Sciatic nerve (tissue), 2 donors: ENCODE results near the gene ACOT4. TPM values are rescaled to one million over a fixed set of nuclear protein-coding genes. Genes with fewer than 3 reads are reported as not detected.
"Not testable (repeated sequence)": the region's sequence is repeated elsewhere in the genome, so short reads cannot be mapped to it uniquely, and the experiment has no call there.

ENCODE experiments used
- ATAC-seq: fragments of 200-7000 bp; cut with Tn5 transposase; one replicate; pipeline ENCODE4 v1.9.1; 2020; ENCODE audit warnings: mild to moderate bottlenecking, moderate library complexity
- DNase-seq: peaks from one replicate; pipeline ENCODE4 v3.0.0-alpha.2; 2020; ENCODE audit warnings: low spot score
- intact Hi-C: fragments of 100-400 bp; cut with DNase I; formaldehyde crosslinking; loops from one replicate; pipeline ENCODE4 v1.14.2; 2022
- total RNA-seq: library from RNA; stranded (reverse); fragmentation: NEBNext Ultra II Directional; extraction: Animal tissue kit (Norgen Biotek cat#: 25700); gene quantifications from one replicate; pipeline ENCODE4 v1.2.1, GENCODE V29; 2021
- donor health status: DM: no; HTN: no; CAD: no.
- donor health status: DM: no; HTN: no; CAD: no.

ACOT4 gene, protein sequence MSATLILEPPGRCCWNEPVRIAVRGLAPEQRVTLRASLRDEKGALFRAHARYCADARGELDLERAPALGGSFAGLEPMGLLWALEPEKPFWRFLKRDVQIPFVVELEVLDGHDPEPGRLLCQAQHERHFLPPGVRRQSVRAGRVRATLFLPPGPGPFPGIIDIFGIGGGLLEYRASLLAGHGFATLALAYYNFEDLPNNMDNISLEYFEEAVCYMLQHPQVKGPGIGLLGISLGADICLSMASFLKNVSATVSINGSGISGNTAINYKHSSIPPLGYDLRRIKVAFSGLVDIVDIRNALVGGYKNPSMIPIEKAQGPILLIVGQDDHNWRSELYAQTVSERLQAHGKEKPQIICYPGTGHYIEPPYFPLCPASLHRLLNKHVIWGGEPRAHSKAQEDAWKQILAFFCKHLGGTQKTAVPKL
- total RNA-seq, result 0.49 TPM

- intact Hi-C loops, result no loop called here
- peak; percentile 76 for ATAC-seq
Observed at GRCh38 chr14:73591690-73592449, at the start of gene ACOT4. TSS of gene ACOT4 (plus strand) at chr14:73591873. CDS start at chr14:73591960, 87 bp downstream.

GRCh38 chr14:73542961-73543360 is 48.7 kb upstream of the ACOT4 start:
- intact Hi-C loops, ATAC-seq, DNase-seq: not testable (repeated sequence)

More at GRCh38 chr14:73591690-73592449, at the start of gene ACOT4:
- no peak for DNase-seq

GRCh38 chr14:73545353-73545752 is 46.3 kb upstream of the ACOT4 start:
- DNase-seq, intact Hi-C loops: not testable (repeated sequence)
- ATAC-seq, result peak; percentile 67

DNA sequence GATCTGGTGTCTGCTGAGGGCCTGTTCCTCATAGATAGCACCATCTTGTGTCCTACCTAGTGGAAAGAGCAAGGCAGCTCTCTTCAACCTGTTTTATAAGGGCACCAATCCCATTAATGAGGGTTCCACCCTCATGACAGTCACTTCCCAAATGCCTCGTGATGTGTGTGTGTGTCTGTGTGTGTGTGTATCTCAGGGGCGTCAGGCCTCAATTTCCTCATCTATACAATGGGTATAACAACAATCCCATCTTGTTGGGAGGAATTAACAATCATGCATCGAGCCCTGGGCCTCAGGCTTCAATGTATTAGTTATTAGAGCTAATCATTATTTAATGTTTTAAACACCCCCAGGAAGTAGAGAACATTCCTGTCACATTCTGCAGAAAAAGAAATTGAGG is 42.6 kb upstream of the ACOT4 start:
- ATAC-seq, intact Hi-C loops: not testable (repeated sequence)

DNA sequence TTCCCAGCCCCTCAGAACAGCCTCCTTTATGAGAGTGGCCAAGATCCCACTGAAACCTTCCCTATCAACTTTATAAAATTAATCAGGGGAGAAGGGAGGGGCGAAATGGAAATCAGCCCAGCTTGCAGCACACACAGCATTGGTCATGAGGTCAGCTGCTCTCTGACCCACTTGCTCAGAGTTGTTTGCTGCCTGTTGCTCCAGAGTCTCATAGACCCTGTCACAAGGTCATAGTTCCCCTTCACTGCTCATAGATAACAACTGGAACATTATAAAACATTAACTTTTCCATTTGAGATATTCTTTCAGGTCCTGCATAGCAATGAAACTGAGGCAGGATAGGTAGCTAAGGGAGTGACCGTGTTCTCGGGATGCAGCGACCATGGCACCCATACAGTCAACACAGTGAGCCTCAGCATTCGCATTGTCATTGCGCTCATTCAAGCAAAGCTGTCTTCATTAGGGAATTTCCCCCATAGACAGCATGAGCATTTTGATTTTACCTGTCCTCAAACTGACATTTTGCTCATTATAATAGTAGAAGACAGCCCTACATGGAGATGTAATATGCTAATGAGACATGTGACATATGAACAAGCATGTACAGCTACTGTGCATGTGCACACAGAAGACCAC is 41.7 kb upstream of the ACOT4 start:
- ATAC-seq, intact Hi-C loops, DNase-seq: not testable (repeated sequence)

More for the DNA sequence above, 42.6 kb upstream of the ACOT4 start:
- DNase-seq, result not testable (repeated sequence)

DNA sequence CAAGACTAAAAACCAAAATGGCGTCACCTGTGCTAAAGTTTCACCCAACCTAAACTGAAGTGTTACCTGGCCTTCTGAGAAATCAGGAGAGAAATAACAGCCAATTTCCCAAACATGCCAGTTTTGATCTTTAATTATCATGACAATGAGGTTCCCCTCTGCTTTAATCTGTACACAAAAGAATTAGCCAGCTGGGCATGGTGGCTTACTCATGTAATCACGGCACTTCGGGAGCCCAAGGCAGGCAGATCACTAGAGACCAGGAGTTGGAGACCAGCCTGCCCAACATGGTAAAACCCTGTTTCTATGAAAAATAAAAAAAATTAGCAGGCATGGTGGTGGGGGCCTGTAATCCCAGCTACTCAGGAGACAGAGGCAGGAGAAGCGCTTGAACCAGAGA is 37.8 kb upstream of the ACOT4 start:
- DNase-seq (no peak), ATAC-seq (no peak)
- intact Hi-C loops, result no loop called here

- intact Hi-C loops, ATAC-seq, DNase-seq: not testable (repeated sequence)
Observed at GRCh38 chr14:73557201-73557600, 34.5 kb upstream of the ACOT4 start.

GRCh38 chr14:73558238-73558637 is 33.4 kb upstream of the ACOT4 start:
- intact Hi-C loops, ATAC-seq, DNase-seq: not testable (repeated sequence)

DNA sequence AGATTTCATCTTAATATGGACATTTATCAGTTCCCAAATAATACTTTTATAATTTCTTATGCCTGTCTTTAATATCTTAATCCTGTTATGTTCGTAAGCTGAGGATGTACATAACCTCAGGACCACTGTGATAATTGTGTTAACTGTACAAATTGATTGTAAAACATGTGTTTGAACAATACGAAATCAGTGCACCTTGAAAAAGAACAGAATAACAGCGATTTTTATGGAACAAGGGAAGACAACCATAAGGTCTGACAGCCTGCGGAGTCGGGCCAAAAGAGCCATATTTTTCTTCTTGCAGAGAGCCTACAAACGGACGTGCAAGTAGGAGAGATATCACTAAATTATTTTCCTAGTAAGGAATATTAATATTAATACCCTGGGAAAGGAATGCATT is 29.4 kb upstream of the ACOT4 start:
- intact Hi-C loops, DNase-seq, ATAC-seq: not testable (repeated sequence)

GRCh38 chr14:73562696-73563095 is 29.0 kb upstream of the ACOT4 start:
- ATAC-seq, DNase-seq, intact Hi-C loops: not testable (repeated sequence)

DNA sequence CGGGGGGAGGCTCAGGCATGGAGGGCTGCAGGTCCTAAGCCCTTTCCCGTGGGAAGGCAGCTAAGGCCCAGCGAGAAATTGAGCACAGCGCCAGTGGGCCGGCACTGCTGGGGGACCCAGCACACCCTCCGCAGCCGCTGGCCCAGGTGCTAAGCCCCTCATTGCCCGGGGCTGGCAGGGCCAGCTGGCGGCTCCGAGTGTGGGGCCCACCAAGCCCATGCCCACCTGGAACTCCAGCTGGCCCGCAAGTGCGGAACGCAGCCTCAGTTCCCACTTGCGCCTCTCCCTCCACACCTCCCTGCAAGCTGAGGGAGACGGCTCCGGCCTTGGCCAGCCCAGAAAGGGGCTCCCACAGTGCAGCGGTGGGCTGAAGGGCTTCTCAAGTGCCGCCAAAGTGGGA is 25.2 kb upstream of the ACOT4 start:
- DNase-seq, intact Hi-C loops, ATAC-seq: not testable (repeated sequence)

DNA sequence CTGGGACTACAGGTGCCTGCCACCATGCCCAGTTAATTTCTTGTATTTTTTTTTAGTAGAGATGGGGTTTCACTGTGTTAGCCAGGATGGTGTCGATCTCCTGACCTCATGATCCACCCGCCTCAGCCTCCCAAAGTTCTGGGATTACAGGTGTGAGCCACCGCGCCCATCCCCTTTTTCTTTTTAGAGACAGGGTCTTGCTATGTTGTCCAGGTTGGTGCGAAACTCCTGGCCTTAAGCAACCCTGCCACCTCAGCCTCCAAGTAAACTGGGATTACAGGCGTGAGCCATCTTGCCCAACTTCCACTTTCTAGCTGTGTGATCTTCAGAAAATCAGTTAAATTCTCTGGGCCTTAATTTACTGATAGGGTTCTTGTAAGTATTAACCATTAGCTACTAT is 24.7 kb upstream of the ACOT4 start:
- intact Hi-C loops, DNase-seq, ATAC-seq: not testable (repeated sequence)

GRCh38 chr14:73567358-73567757 is 24.3 kb upstream of the ACOT4 start:
- intact Hi-C loops, result no loop called here
- DNase-seq (no peak), ATAC-seq (no peak)

- peak; percentile 19 for ATAC-seq
- intact Hi-C loops, result no loop called here
- no peak for DNase-seq
Observed at GRCh38 chr14:73567951-73568885, 23.5 kb upstream of the ACOT4 start.

DNA sequence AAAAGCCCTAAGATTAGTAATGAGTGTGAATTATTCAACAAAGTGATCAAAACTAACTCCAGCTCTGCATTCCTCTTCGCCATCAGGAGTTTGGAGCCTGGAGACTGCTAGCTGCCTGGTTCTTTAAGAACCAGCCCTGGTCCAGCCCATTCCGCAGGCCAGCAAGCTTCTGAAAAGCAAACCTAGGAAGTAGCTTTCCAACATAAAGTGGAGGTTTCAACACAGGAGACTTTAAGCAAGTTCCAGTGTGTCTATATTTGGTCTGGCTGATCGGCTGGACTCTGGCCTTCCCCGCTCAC is 22.8 kb upstream of the ACOT4 start:
- DNase-seq, intact Hi-C loops, ATAC-seq: not testable (repeated sequence)

GRCh38 chr14:73569185-73569958 is 22.3 kb upstream of the ACOT4 start, which contains the start of gene ACOT2:
TSS of gene ACOT2 (plus strand) at chr14:73569213. CDS start at chr14:73569241, 28 bp downstream.
- DNase-seq, result peak; percentile 79
- peak; percentile 93 for ATAC-seq
- intact Hi-C loops, result not testable (repeated sequence)

GRCh38 chr14:73570913-73571312 is 20.8 kb upstream of the ACOT4 start:
- intact Hi-C loops, result not testable (repeated sequence)
- ATAC-seq (peak; percentile 77), DNase-seq (peak; percentile 71)
